ENCODE results near the gene ROR2. TPM values are rescaled to one million over a fixed set of nuclear protein-coding genes. Genes with fewer than 3 reads are reported as not detected.

ROR2 gene
- total RNA-seq, 4 donors from 2014 or later: 35.6 to 67.6 (median 50.6) TPM

DNA sequence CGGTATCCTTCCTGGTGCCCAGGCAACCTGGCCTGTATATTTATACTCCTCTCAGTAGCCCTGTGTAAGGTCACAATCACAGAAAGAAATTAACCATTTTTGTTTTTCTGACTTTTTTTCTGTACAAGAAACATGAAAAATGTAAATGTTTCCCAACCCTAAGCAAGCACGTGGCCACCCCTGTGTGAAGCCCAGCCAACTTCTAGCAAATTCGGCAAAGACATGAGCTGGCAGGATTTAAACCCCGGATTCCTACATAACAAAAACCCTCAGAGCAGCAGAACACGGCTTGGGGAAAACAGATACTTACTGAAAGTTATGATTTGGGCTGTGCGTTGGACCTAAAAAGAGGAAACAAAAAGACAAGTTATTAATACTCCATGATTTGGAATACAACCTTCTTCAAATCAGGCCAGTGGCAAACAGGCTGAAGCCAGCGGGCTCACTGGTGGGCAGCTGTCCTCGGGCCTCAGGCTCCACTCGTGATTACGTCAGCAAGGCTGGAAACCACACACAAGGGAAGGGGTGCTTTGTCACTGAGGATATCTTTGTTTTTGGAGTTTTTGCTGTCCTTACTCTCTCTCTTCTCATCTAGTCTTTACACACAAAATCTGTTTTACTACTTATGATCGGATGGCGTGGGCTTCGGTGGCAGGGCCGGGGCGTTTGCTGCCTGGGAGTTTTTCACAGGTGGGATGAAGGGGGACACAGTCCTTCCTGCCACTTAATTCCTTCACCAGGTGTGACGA lies 194.1 kb downstream of the ROR2 start:
- H3K4me3 ChIP-seq: no peak overlapping the region
- no peak for DNase-seq
- no peak overlapping the region for H3K27ac ChIP-seq
- H3K9me3 ChIP-seq: no peaks in the 10 kb centered on the region
- intact Hi-C loops (cut with DNase I; ENCODE audit: low total_unique reads): no loop called here
- TF ChIP-seq, protein P1, sequence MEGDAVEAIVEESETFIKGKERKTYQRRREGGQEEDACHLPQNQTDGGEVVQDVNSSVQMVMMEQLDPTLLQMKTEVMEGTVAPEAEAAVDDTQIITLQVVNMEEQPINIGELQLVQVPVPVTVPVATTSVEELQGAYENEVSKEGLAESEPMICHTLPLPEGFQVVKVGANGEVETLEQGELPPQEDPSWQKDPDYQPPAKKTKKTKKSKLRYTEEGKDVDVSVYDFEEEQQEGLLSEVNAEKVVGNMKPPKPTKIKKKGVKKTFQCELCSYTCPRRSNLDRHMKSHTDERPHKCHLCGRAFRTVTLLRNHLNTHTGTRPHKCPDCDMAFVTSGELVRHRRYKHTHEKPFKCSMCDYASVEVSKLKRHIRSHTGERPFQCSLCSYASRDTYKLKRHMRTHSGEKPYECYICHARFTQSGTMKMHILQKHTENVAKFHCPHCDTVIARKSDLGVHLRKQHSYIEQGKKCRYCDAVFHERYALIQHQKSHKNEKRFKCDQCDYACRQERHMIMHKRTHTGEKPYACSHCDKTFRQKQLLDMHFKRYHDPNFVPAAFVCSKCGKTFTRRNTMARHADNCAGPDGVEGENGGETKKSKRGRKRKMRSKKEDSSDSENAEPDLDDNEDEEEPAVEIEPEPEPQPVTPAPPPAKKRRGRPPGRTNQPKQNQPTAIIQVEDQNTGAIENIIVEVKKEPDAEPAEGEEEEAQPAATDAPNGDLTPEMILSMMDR (IDR thresholded peaks at IDR 0.05): no peak
- TF ChIP-seq POLR2A (IDR thresholded peaks at IDR 0.05): no peak
- no peaks in the 10 kb centered on the region for H3K4me1 ChIP-seq
- no peaks in the 10 kb centered on the region for H3K36me3 ChIP-seq
- no peaks in the 10 kb centered on the region for H3K27me3 ChIP-seq

DNA sequence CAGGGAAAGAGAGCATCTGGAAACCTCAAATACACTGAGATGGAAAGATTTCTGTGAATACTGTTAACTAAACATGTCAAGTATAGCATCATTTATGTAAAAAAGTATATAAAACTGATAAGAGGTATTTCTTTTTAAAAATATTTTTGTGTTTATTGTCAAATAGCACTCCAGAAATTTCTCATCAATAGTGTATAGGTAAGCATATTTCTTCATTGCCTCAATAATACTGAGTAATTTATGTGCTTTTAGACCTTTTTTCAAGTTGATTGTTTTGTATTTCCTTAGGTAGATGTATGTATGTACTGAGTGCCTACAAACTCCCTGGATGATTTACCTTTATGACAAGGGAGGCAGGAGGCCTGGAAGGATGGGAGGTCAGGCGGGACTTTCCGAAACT lies 196.3 kb downstream of the ROR2 start:
- Histone ChIP-seq H3K4me1 (no peaks in the 10 kb centered on the region), H3K9me3 (no peaks in the 10 kb centered on the region), H3K27ac (no peak overlapping the region), H3K4me3 (no peak overlapping the region), H3K27me3 (no peaks in the 10 kb centered on the region), H3K36me3 (no peaks in the 10 kb centered on the region)
- DNase-seq: no peak
- TF ChIP-seq, protein P1 (IDR thresholded peaks at IDR 0.05): no peak
- no peak for TF ChIP-seq POLR2A (IDR thresholded peaks at IDR 0.05)
- intact Hi-C loops (cut with DNase I; ENCODE audit: low total_unique reads): no loop called here

DNA sequence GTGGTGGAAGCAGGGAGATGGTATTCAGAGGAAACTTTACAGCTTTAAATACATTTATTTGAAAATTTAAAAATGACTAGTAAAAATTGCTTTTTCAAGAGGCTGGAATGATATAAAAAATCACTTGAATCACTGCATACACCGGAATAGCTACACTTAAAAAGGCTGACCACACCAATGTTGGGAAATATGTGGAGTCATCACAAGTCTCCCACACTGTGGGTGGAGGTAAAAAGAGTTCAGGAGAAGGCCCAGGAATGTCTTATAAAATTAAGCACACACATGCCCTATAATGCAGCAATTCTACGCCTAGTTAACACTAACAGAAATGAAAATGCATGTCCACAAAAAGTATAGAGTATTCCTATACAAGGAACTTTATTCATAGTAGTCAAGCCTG lies 198.1 kb downstream of the ROR2 start:
- intact Hi-C loops (cut with DNase I; ENCODE audit: low total_unique reads): no loop called here
- no peaks in the 10 kb centered on the region for H3K4me1 ChIP-seq
- H3K27ac ChIP-seq: peak overlapping the region in 1 of 2 donors; percentile 4
- H3K9me3 ChIP-seq: no peaks in the 10 kb centered on the region
- H3K27me3 ChIP-seq: no peaks in the 10 kb centered on the region
- no peak overlapping the region for H3K4me3 ChIP-seq
- TF ChIP-seq POLR2A (IDR thresholded peaks at IDR 0.05): no peak
- TF ChIP-seq, protein P1 (IDR thresholded peaks at IDR 0.05): no peak
- DNase-seq: no peak
- no peaks in the 10 kb centered on the region for H3K36me3 ChIP-seq

DNA sequence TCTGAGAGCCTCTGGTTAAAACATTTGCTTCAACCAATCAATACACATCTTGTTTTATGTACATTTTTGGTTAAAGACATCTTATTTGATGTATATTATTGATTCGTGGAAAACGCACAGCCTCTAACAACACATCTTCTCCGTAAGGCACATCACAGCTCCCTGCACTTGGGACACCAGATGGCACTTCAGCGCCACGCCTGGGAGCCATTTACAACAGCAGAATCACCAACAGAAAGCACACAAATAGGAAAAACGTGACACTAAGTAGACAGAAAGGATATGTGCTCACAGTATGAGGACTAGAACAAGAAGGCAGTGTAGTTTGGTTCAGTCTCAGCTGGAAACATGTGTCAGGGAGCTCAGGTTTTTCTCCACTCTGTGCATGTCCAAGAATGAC lies 199.7 kb downstream of the ROR2 start:
- no peak overlapping the region for H3K27ac ChIP-seq
- H3K27me3 ChIP-seq: no peaks in the 10 kb centered on the region
- H3K9me3 ChIP-seq: no peaks in the 10 kb centered on the region
- H3K4me1 ChIP-seq: no peaks in the 10 kb centered on the region
- no peak for TF ChIP-seq POLR2A (IDR thresholded peaks at IDR 0.05)
- TF ChIP-seq, protein P1 (IDR thresholded peaks at IDR 0.05): no peak
- no peaks in the 10 kb centered on the region for H3K36me3 ChIP-seq
- DNase-seq: no peak
- no peak overlapping the region for H3K4me3 ChIP-seq
- intact Hi-C loops (cut with DNase I; ENCODE audit: low total_unique reads): no loop called here

DNA sequence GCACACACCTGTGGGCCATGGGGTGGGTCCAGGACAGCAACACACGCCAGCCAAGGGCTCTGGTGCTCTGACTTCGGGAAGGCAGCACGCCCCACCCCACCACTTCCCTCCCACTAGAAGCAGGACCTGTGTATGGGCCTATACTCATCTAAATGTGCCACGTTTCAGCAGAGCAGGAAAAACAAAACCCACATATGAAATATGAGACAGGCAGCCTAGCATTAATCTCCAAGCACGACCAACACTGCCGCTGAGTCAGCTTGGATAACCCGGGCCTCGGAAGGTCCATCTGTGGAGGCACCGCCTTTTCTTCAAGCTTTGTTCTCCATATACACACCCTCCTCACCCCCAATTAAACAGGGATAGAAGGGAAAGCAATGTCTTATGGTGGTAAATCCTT lies 203.1 kb downstream of the ROR2 start:
- TF ChIP-seq POLR2A (IDR thresholded peaks at IDR 0.05): no peak
- TF ChIP-seq, protein P1 (IDR thresholded peaks at IDR 0.05): no peak
- intact Hi-C loops (cut with DNase I; ENCODE audit: low total_unique reads): no loop called here
- H3K9me3 ChIP-seq: no peaks in the 10 kb centered on the region
- no peak for DNase-seq
- H3K4me1 ChIP-seq: peaks cover 0 to 1% of the 10 kb centered on the region in 2 donors
- no peaks in the 10 kb centered on the region for H3K36me3 ChIP-seq
- no peaks in the 10 kb centered on the region for H3K27me3 ChIP-seq
- H3K4me3 ChIP-seq: no peak overlapping the region
- peak overlapping the region in 1 of 2 donors; percentile 23 for H3K27ac ChIP-seq

All from uterus (tissue), 4 donors.